HG03060 (cell line): ENCODE data around the gene RBM17.
"Not testable (repeated sequence)": the region's sequence is repeated elsewhere in the genome, so short reads cannot be mapped to it uniquely, and the experiment has no call there.

Source experiments
- ATAC-seq: cut with Tn5 transposase; IDR thresholded peaks from one replicate; pipeline ENCODE4 v1.9.1; 2021; ENCODE audit warnings: low read depth, moderate number of reproducible peaks; ENCODE audit not compliant: unreplicated experiment

RBM17 gene, protein sequence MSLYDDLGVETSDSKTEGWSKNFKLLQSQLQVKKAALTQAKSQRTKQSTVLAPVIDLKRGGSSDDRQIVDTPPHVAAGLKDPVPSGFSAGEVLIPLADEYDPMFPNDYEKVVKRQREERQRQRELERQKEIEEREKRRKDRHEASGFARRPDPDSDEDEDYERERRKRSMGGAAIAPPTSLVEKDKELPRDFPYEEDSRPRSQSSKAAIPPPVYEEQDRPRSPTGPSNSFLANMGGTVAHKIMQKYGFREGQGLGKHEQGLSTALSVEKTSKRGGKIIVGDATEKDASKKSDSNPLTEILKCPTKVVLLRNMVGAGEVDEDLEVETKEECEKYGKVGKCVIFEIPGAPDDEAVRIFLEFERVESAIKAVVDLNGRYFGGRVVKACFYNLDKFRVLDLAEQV

DNA sequence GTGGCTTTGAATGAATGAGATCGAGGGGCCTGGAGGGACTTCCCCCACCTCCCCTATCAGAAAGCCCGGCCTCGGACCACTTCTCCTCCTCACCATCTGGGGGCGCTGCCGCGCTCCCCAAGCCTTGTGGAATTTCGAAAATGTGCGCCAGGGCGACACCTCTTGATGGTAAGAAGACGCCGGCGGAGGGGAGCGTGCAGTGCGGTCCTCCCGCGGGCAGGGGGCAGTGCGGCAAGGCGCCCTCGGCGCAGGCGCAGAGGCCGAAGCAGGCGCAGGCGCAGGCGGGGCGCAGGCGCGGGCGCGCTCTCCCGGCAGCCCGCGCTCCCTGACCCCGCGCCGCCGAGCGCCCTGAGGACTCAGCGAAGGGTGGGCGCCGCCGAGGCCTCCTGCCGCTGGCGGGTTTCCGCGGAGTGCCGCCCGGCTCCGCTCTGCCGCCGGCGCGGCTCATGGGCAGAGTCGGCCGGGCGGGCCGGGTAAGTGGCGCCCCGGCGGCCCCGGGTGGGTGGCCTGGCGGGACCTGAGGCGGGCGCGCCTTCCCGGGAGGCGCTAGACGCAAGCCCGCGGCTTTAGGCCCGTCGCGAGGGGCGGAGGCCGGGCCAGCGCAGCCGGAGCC is at the start of gene RBM17:
RBM17 (plus strand) TSS at position 314 of the 613 bp plus-strand sequence. CDS start 8,032 bp downstream, outside the sequence.
- peak; percentile 79 for ATAC-seq

DNA sequence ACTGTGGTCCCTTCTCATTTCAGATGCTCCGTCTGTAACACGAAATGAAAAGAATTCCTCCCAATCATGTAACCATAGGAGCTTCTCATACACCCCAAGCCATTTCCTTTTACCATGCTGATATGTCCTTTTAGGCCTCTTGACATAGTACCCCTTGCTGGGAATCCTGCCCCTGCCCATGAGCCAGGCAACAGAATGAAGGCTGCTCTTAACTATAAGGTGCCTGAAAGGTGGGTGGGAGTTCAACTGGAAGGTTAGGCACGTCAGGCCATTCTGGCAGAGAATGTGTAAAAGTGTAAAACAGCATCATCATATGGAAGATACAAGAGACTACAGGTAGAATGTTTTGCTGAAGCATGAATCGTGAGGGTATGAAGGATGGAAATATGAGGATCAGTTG is 49.1 kb upstream of the RBM17 start:
- ATAC-seq: no peak

DNA sequence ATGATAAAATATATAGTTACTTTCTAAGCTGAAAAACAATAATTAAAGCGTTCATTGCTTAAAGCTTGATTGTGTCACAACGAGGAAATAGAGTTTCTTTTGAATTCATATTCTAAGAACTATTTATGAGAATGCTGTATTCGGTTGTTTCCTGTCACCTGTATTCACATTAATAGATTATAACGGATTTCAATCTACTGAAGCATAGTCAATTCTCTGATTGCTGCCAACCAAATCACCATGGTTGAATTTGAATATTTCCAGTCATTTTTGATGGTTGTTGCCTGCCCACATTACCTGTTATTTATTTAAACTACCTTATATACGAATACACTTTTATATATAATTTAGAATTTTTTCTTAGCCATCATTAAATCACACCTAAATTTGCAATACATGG is 48.6 kb upstream of the RBM17 start:
- no peak for ATAC-seq

DNA sequence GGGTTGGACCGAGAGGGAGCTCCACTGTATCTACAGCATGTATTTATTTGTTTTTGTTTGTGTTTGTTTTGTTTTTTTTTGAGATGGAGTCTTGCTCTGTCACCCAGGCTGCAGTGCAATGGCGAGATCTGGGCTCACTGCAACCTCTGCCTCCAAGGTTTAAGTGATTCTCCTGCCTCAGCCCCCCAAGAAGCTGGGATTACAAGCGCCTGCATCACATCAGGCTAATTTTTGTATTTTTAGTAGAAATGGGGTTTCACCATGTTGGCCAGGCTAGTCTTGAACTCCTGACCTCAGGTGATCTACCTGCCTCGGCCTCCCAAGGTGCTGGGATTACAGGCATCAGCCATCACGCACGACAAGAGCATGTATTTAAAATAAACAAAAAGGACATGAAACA is 45.5 kb upstream of the RBM17 start:
- not testable (repeated sequence) for ATAC-seq

GRCh38 chr10:6044060-6044459 is 44.8 kb upstream of the RBM17 start:
- no peak for ATAC-seq

GRCh38 chr10:6044751-6045313 is 44.0 kb upstream of the RBM17 start:
- ATAC-seq: no peak

- ATAC-seq: no peak
Measured at GRCh38 chr10:6045314-6045848, 43.5 kb upstream of the RBM17 start.

- ATAC-seq: no peak
Measured at GRCh38 chr10:6045878-6046772, 42.7 kb upstream of the RBM17 start.

DNA sequence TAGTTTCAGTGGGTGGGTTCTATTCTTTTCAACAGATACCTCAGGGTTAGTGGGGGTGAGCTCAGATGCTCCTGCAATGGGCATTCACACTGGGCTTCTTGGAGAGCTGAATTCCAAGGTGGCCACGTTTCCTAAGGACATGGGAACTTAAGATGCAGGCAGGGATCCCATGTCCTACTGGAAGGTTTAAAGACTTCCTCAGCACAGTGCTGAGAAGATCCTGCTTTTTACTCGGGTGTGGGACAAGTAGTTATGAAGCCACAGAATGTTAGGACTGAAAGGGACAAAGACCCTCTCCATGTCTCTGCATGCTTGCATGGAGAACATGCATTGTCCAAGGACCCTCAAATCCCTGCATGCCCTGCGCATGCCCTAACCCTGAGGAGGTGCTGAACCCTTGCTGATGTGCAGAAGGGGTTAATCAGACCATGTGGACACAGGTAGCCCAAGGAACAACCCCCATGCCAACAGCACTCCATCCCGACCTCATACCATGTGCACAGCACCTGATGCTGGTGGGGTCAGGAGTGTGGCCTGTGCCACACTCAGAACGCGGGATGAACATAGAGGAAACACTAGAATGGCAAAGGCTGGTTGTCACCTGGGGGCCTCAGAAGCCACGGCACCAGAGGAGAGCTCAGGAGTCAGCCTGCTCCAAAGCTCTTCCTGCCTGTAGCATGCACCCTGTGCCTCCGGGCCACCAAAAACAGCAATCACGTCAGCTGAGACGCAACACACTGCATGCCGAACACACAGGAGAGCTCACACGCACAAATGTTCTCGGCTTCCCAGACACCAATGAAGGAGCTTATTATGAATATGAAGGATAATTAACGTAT is 41.8 kb upstream of the RBM17 start:
- no peak for ATAC-seq

DNA sequence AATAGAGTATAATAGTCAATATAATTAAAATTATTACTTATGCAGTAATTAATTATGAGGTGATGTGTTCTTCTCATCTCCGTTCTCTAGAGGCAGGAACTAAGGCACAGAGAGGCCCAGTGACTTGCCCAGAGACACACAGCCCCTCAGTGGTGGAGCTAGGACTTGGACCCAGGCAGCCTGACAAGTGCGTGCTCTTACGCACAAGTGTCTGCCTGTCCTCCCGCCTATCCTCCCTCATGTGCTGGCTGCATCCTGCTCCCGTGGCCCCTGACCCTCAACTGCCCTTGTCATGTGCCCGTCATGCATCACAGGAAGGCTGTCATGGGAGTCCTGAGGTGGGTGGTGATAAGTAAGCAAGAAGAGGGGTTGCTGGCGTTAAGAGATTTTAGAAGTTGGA is 41.0 kb upstream of the RBM17 start:
- ATAC-seq: no peak

DNA sequence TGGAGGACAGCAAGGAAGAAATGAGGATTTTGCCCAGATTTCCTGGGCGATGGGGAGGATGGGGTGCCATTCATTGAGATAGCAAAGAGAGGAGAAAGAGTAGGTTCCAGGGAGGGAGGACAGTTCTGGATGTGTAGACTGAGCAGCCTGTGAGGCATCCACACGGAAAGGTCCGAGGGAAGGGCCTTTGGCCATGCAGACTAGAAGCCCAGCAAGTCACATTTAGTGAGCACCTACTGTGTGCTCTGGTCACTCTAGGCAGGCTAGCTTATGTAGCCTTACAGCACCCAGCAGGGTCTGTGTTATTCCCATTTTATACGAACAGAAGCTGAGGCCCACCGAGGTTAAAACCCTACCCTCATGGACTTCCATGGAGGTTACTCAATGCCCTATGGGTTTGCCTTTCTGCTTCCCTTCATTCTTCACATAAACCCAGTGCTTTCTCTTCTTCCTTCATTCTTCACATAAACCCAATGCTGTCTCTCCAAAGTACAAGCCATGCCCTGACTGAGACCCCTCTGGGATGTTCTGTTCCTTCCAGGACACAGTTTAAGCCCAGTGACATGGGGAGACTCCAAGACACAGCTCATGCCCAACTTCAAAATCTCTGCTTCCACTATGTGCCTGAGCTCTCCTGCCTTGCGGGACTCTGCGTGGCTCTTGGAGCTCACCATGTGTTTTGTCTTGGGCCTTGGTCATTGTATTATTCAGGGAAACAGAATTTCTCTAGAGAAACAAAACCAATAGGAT is 40.4 kb upstream of the RBM17 start:
- ATAC-seq: no peak

DNA sequence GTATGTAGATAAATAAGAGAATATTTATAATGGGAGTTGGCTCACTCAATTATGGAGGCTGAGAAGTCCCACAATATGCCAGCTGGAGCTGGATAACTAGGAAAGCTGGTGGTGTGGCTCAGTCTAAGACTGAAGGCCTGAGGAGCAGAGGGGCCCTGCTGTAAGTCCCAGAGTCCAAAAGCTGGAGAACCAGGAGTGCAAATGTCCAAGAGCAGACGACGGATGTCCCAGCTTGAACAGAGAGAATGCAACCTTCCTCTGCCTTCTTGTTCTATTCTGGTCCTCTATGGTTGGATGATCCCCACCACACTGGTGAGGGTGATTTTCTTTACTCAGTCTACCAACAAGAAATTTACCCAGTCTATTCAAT is 39.8 kb upstream of the RBM17 start:
- no peak for ATAC-seq

DNA sequence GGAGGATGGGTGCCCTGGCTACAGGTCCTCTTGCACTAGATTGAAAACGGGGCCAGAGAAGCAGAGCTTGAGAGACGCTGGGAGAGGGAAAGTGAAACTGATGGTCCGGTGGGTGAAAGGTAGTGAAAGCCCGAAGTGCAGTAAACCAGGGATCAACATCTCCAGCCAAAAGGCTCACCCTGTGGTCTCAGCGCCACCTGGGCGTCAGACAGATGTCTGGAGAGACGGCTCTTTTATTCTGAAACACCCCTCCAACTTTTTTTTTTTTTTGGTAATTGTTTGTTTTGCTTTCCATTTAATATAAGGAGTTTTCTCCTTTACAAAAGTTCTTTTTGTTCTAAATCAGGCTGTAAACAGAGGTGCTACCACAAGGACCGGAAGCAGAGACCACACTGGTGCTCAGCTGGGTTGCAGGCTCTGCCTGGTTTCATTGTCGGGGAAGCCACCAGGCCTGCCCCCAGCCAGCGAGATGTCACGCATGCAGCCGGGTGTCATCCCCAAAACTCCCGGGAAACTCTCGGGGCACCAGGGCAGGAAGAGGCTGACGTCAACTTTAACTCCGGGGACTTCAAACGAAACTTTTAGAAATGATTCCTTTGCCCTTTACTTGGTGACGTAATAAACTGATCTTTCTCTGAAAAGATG is 37.9 kb upstream of the RBM17 start:
- peak; percentile 52 for ATAC-seq

- peak; percentile 29 for ATAC-seq
Measured at GRCh38 chr10:6052247-6053221, 36.3 kb upstream of the RBM17 start.

DNA sequence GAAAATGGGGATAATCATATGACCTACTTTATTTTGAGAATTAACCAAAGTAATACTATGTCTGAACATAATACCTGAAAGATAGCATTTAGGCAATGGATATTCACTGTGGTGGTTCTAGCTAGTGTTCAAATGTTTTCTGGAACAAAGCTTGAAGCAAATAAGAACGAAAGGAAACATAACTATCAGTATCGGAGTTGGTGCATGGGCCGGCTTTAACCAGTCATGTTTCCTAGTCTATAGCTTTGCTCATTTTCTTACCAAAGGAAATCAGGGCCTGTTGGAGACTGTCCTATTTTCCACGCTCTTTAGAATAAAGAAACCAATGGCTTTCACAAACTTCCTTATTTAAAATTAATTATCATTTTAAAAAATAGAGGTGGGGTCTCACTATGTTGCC is 35.5 kb upstream of the RBM17 start:
- ATAC-seq: no peak

DNA sequence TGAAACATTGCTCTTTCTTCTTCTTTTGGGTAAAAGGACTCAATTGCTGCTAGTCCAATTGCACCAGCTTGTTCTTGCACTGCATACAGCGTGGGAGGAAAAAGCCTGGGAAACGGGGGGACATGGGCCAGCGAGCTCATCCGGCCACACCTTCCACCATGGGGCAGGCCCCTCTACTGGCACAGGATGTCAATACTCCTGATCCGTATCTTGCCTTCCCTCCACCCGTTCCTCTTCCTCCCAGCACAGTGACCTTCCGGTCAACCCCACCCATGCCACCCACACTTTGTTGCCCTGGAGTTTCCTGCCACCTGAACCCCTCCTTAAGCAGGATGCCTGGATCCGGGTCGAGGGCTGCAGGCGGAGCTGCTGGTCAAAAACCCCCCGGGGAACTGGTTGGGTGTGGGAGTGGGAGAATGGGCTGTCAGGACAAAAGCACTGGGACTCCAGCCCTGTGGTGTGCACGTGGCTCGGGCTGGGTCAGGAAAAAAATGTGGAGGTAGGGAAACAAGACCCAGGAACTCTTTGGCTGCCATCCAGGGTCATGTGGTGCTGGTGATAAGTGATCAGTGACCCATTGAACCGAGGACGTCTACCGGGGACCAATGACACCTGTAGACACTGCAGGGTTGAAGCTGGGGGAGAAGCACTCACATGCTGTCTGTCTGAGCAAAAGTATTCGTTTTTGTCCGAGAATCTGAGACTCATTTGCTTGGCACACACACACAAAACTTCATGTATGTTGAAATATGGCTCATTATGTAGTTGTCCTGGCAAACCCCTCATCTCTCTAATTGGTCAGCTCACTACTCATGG is 34.8 kb upstream of the RBM17 start:
- no peak for ATAC-seq

- ATAC-seq: no peak
Measured at GRCh38 chr10:6054884-6055283, 34.0 kb upstream of the RBM17 start.
